HG03457 (cell line): Measurements from ENCODE around the gene AKNA.
"Not testable (repeated sequence)": the region's sequence is repeated elsewhere in the genome, so short reads cannot be mapped to it uniquely, and the experiment has no call there.

Source experiments
- ATAC-seq: cut with Tn5 transposase; IDR thresholded peaks from one replicate; pipeline ENCODE4 v1.9.1; 2021; ENCODE audit warnings: moderate number of reproducible peaks; ENCODE audit not compliant: unreplicated experiment

AKNA gene

GRCh38 chr9:114322831-114323531 is 64.8 kb downstream of the AKNA start, which contains the start of gene ORM1:
ORM1 (plus strand) TSS chr9:114323098; CDS start chr9:114323134, 36 bp downstream.
- ATAC-seq: not testable (repeated sequence)

GRCh38 chr9:114322160-114322818 is 65.5 kb downstream of the AKNA start:
- not testable (repeated sequence) for ATAC-seq

GRCh38 chr9:114321759-114322158 is 66.0 kb downstream of the AKNA start:
- no peak for ATAC-seq

GRCh38 chr9:114320710-114321109 is 67.1 kb downstream of the AKNA start:
- not testable (repeated sequence) for ATAC-seq

- no peak for ATAC-seq
Observed at GRCh38 chr9:114319147-114319546, 68.6 kb downstream of the AKNA start.

GRCh38 chr9:114318416-114318815 is 69.4 kb downstream of the AKNA start:
- no peak for ATAC-seq

GRCh38 chr9:114317665-114318357 is 70.0 kb downstream of the AKNA start:
- ATAC-seq: no peak

- ATAC-seq: no peak
Observed at GRCh38 chr9:114316605-114317230, 71.1 kb downstream of the AKNA start.

- no peak for ATAC-seq
Observed at GRCh38 chr9:114315723-114316363, 71.9 kb downstream of the AKNA start.

GRCh38 chr9:114314881-114315722 is 72.7 kb downstream of the AKNA start:
- ATAC-seq: no peak

GRCh38 chr9:114314256-114314867 is 73.4 kb downstream of the AKNA start:
- no peak for ATAC-seq

- no peak for ATAC-seq
Observed at GRCh38 chr9:114313186-114313585, 74.6 kb downstream of the AKNA start.

GRCh38 chr9:114312513-114312875 is 75.3 kb downstream of the AKNA start:
- ATAC-seq: no peak

GRCh38 chr9:114311571-114312512 is 75.9 kb downstream of the AKNA start:
- ATAC-seq: no peak

- no peak for ATAC-seq
Observed at GRCh38 chr9:114310471-114311450, 77.0 kb downstream of the AKNA start.

GRCh38 chr9:114309096-114309495 is 78.7 kb downstream of the AKNA start:
- ATAC-seq: no peak

- no peak for ATAC-seq
Observed at GRCh38 chr9:114308361-114308950, 79.3 kb downstream of the AKNA start.
